ENCODE measurements around the gene DYNLT2. TPM values are rescaled to one million over a fixed set of nuclear protein-coding genes. Genes with fewer than 3 reads are reported as not detected.

The DYNLT2 gene
- total and polyA plus RNA-seq, 7 experiments from 2014 or later: 0.58 to 4.7 (median 2.9) TPM

GRCh38 chr6:169752074-169752623, 777 bp upstream of the DYNLT2 start:
- intact Hi-C loops (cut with micrococcal nuclease): loop anchor here (1.0 to 5.0 kb wide), 2 partner anchors 540 to 832 kb away; partner anchors contain the start of gene PDCD2 (in 1 of the 2)
- H3K27me3 ChIP-seq (ENCODE audit: control insufficient read depth in 2 of 2, insufficient read depth in 2 of 2, low read length in 2 of 2): no peaks in the 10 kb centered on the region
- H3K36me3 Mint-ChIP-seq: peaks cover 5 to 18% (median 11%) of the 10 kb centered on the region in 5 donors
- peaks cover 21 to 43% (median 37%) of the 10 kb centered on the region in 7 donors for H3K4me1 Mint-ChIP-seq
- H3K4me1 ChIP-seq (ENCODE audit: control insufficient read depth in 2 of 2, insufficient read depth in 2 of 2, low read length in 2 of 2): peaks cover 17% of the 10 kb centered on the region in 2 donors
- H3K36me3 ChIP-seq (ENCODE audit: control insufficient read depth in 2 of 3, insufficient read depth in 3 of 3, low read length in 3 of 3): peaks cover 0 to 7% (median 0%) of the 10 kb centered on the region in 3 experiments
- peak overlapping the region; percentile 88 to 100 (median 94) for H3K4me3 Mint-ChIP-seq
- DNase-seq (peak in 1 of 9 donors; percentile 5), ATAC-seq (peak; percentile 40)
- ChIA-PET CTCF (interaction anchor here (0.6 kb wide), 1 partner anchor 798 kb away, joined by 3 read pairs; no protein-coding TSS in a partner anchor), POLR2A (interaction anchor here (0.7 to 6.5 kb wide), 14 partner anchors 14 to 832 kb away, joined by 3 to 97 read pairs (median 4); partner anchors contain the start of genes C6orf120, FAM120B, PDCD2 and PHF10)
- peaks cover 0 to 9% (median 2%) of the 10 kb centered on the region in 11 donors for H3K9me3 Mint-ChIP-seq
- H3K9me3 ChIP-seq (ENCODE audit: control insufficient read depth in 2 of 3, low read length in 3 of 3): no peaks in the 10 kb centered on the region
- peak overlapping the region; percentile 92 for H3K27ac ChIP-seq (ENCODE audit: low read depth, low read length)
- peak overlapping the region; percentile 93 to 100 (median 96) for H3K27ac Mint-ChIP-seq
- H3K4me3 ChIP-seq (ENCODE audit: low read length): peak overlapping the region; percentile 84
- H3K27me3 Mint-ChIP-seq: peaks cover 0 to 2% (median 0%) of the 10 kb centered on the region in 5 donors

GRCh38 chr6:169746556-169746955, 4.8 kb downstream of the DYNLT2 start:
- Histone ChIP-seq H3K27ac (ENCODE audit: low read depth, low read length) (no peak overlapping the region), H3K27me3 (ENCODE audit: control insufficient read depth in 2 of 2, insufficient read depth in 2 of 2, low read length in 2 of 2) (no peaks in the 10 kb centered on the region), H3K9me3 (ENCODE audit: control insufficient read depth in 2 of 3, low read length in 3 of 3) (no peaks in the 10 kb centered on the region), H3K4me3 (ENCODE audit: low read length) (no peak overlapping the region), H3K4me1 (ENCODE audit: control insufficient read depth in 2 of 2, insufficient read depth in 2 of 2, low read length in 2 of 2) (peaks cover 8 to 11% of the 10 kb centered on the region in 2 donors), H3K36me3 (ENCODE audit: control insufficient read depth in 2 of 3, insufficient read depth in 3 of 3, low read length in 3 of 3) (no peaks in the 10 kb centered on the region)
- CTCF ChIA-PET: no interaction called here
- POLR2A ChIA-PET: interaction anchor here (1.1 kb wide), 1 partner anchor 22 kb away, joined by 3 read pairs; no protein-coding TSS in a partner anchor
- Mint-ChIP-seq H3K4me3 (no peak overlapping the region), H3K27ac (no peak overlapping the region), H3K27me3 (peaks cover 0 to 20% (median 0%) of the 10 kb centered on the region in 5 donors), H3K36me3 (peaks cover 0 to 24% (median 14%) of the 10 kb centered on the region in 5 donors), H3K9me3 (peaks cover 0 to 22% (median 8%) of the 10 kb centered on the region in 11 donors), H3K4me1 (peaks cover 9 to 23% (median 21%) of the 10 kb centered on the region in 7 donors)
- no peak for DNase-seq
- ATAC-seq: no peak
- intact Hi-C loops (cut with micrococcal nuclease): no loop called here

- CTCF ChIA-PET: no interaction called here
Observed at GRCh38 chr6:169745405-169745804, 6.0 kb downstream of the DYNLT2 start.

GRCh38 chr6:169741344-169741743, 10.0 kb downstream of the DYNLT2 start:
- intact Hi-C loops (cut with micrococcal nuclease): no loop called here
- H3K27ac Mint-ChIP-seq: no peak overlapping the region
- H3K4me1 Mint-ChIP-seq: no peaks in the 10 kb centered on the region
- H3K4me3 Mint-ChIP-seq: no peak overlapping the region
- Histone ChIP-seq H3K4me3 (ENCODE audit: low read length) (no peak overlapping the region), H3K27me3 (ENCODE audit: control insufficient read depth in 2 of 2, insufficient read depth in 2 of 2, low read length in 2 of 2) (no peaks in the 10 kb centered on the region), H3K36me3 (ENCODE audit: control insufficient read depth in 2 of 3, insufficient read depth in 3 of 3, low read length in 3 of 3) (no peaks in the 10 kb centered on the region), H3K4me1 (ENCODE audit: control insufficient read depth in 2 of 2, insufficient read depth in 2 of 2, low read length in 2 of 2) (no peaks in the 10 kb centered on the region), H3K9me3 (ENCODE audit: control insufficient read depth in 2 of 3, low read length in 3 of 3) (no peaks in the 10 kb centered on the region), H3K27ac (ENCODE audit: low read depth, low read length) (no peak overlapping the region)
- ATAC-seq (no peak), DNase-seq (no peak)
- peaks cover 0 to 12% (median 6%) of the 10 kb centered on the region in 11 donors for H3K9me3 Mint-ChIP-seq
- ChIA-PET CTCF (interaction anchor here (0.6 kb wide), 1 partner anchor 521 kb away, joined by 5 read pairs; no protein-coding TSS in a partner anchor), POLR2A (no interaction called here)
- peaks cover 0 to 9% (median 5%) of the 10 kb centered on the region in 5 donors for H3K36me3 Mint-ChIP-seq
- peaks cover 0 to 28% (median 5%) of the 10 kb centered on the region in 5 donors for H3K27me3 Mint-ChIP-seq

More at GRCh38 chr6:169745405-169745804, 6.0 kb downstream of the DYNLT2 start:
- H3K9me3 Mint-ChIP-seq: peaks cover 0 to 22% (median 8%) of the 10 kb centered on the region in 11 donors
- Histone ChIP-seq H3K27ac (ENCODE audit: low read depth, low read length) (no peak overlapping the region), H3K4me3 (ENCODE audit: low read length) (no peak overlapping the region), H3K9me3 (ENCODE audit: control insufficient read depth in 2 of 3, low read length in 3 of 3) (no peaks in the 10 kb centered on the region), H3K36me3 (ENCODE audit: control insufficient read depth in 2 of 3, insufficient read depth in 3 of 3, low read length in 3 of 3) (no peaks in the 10 kb centered on the region), H3K4me1 (ENCODE audit: control insufficient read depth in 2 of 2, insufficient read depth in 2 of 2, low read length in 2 of 2) (peaks cover 4 to 5% of the 10 kb centered on the region in 2 donors), H3K27me3 (ENCODE audit: control insufficient read depth in 2 of 2, insufficient read depth in 2 of 2, low read length in 2 of 2) (no peaks in the 10 kb centered on the region)
- intact Hi-C loops (cut with micrococcal nuclease): no loop called here
- no peak overlapping the region for H3K27ac Mint-ChIP-seq
- DNase-seq (no peak), ATAC-seq (no peak)
- peaks cover 0 to 24% (median 12%) of the 10 kb centered on the region in 5 donors for H3K36me3 Mint-ChIP-seq
- POLR2A ChIA-PET: interaction anchor here (1.2 kb wide), 1 partner anchor 21 kb away, joined by 3 read pairs; the partner anchor contains the start of gene PHF10
- H3K4me1 Mint-ChIP-seq: peaks cover 5 to 13% (median 11%) of the 10 kb centered on the region in 7 donors
- H3K4me3 Mint-ChIP-seq: no peak overlapping the region
- peaks cover 0 to 20% (median 0%) of the 10 kb centered on the region in 5 donors for H3K27me3 Mint-ChIP-seq

GRCh38 chr6:169738976-169739529, 12.3 kb downstream of the DYNLT2 start:
- ATAC-seq (no peak), DNase-seq (no peak)
- ChIA-PET CTCF (no interaction called here), POLR2A (interaction anchor here (0.8 kb wide), 1 partner anchor 11 kb away, joined by 3 read pairs; no protein-coding TSS in a partner anchor)
- Histone ChIP-seq H3K4me3 (ENCODE audit: low read length) (no peak overlapping the region), H3K27ac (ENCODE audit: low read depth, low read length) (no peak overlapping the region), H3K36me3 (ENCODE audit: control insufficient read depth in 2 of 3, insufficient read depth in 3 of 3, low read length in 3 of 3) (no peaks in the 10 kb centered on the region), H3K9me3 (ENCODE audit: control insufficient read depth in 2 of 3, low read length in 3 of 3) (no peaks in the 10 kb centered on the region), H3K27me3 (ENCODE audit: control insufficient read depth in 2 of 2, insufficient read depth in 2 of 2, low read length in 2 of 2) (no peaks in the 10 kb centered on the region), H3K4me1 (ENCODE audit: control insufficient read depth in 2 of 2, insufficient read depth in 2 of 2, low read length in 2 of 2) (no peaks in the 10 kb centered on the region)
- Mint-ChIP-seq H3K4me3 (no peak overlapping the region), H3K36me3 (peaks cover 0 to 4% (median 0%) of the 10 kb centered on the region in 5 donors), H3K9me3 (peaks cover 0 to 5% (median 0%) of the 10 kb centered on the region in 11 donors), H3K27me3 (peaks cover 7 to 38% (median 11%) of the 10 kb centered on the region in 5 donors), H3K27ac (no peak overlapping the region), H3K4me1 (peaks cover 0 to 12% (median 0%) of the 10 kb centered on the region in 7 donors)
- intact Hi-C loops (cut with micrococcal nuclease): no loop called here

- Histone ChIP-seq H3K36me3 (ENCODE audit: control insufficient read depth in 2 of 3, insufficient read depth in 3 of 3, low read length in 3 of 3) (no peaks in the 10 kb centered on the region), H3K9me3 (ENCODE audit: control insufficient read depth in 2 of 3, low read length in 3 of 3) (no peaks in the 10 kb centered on the region), H3K4me1 (ENCODE audit: control insufficient read depth in 2 of 2, insufficient read depth in 2 of 2, low read length in 2 of 2) (no peaks in the 10 kb centered on the region), H3K4me3 (ENCODE audit: low read length) (no peak overlapping the region), H3K27me3 (ENCODE audit: control insufficient read depth in 2 of 2, insufficient read depth in 2 of 2, low read length in 2 of 2) (no peaks in the 10 kb centered on the region), H3K27ac (ENCODE audit: low read depth, low read length) (no peak overlapping the region)
- Mint-ChIP-seq H3K27ac (no peak overlapping the region), H3K9me3 (peaks cover 0 to 5% (median 0%) of the 10 kb centered on the region in 11 donors), H3K36me3 (peaks cover 0 to 4% (median 0%) of the 10 kb centered on the region in 5 donors), H3K4me3 (no peak overlapping the region), H3K27me3 (peaks cover 7 to 41% (median 11%) of the 10 kb centered on the region in 5 donors), H3K4me1 (peaks cover 0 to 12% (median 0%) of the 10 kb centered on the region in 7 donors)
- ChIA-PET CTCF (no interaction called here), POLR2A (interaction anchor here (0.8 kb wide), 1 partner anchor 12 kb away, joined by 3 read pairs; no protein-coding TSS in a partner anchor)
- intact Hi-C loops (cut with micrococcal nuclease): no loop called here
- DNase-seq: no peak
- no peak for ATAC-seq
Observed at GRCh38 chr6:169738204-169738975, 13.0 kb downstream of the DYNLT2 start.

All from naive thymus-derived CD4-positive, alpha-beta T cell (primary cell).